ENCODE measurements around the gene C16orf96.
"Not testable (repeated sequence)": the region's sequence is repeated elsewhere in the genome, so short reads cannot be mapped to it uniquely, and the experiment has no call there.

C16orf96 gene

GRCh38 chr16:4566144-4566543 is 10.0 kb downstream of the C16orf96 start:
- DNase-seq (ENCODE audit: low read depth in 2 of 2) = no peak

- no peak for DNase-seq (ENCODE audit: low read depth in 2 of 2)
Observed at GRCh38 chr16:4570086-4570485, 13.9 kb downstream of the C16orf96 start.

- DNase-seq (ENCODE audit: low read depth in 2 of 2) = no peak
Observed at GRCh38 chr16:4570688-4571321, 14.7 kb downstream of the C16orf96 start.

GRCh38 chr16:4572715-4573114 is 16.6 kb downstream of the C16orf96 start:
- DNase-seq (ENCODE audit: low read depth in 2 of 2) = no peak

GRCh38 chr16:4573926-4574325 is 17.8 kb downstream of the C16orf96 start:
- not testable (repeated sequence) for DNase-seq (ENCODE audit: low read depth in 2 of 2)

- DNase-seq (ENCODE audit: low read depth in 2 of 2) = no peak
Observed at GRCh38 chr16:4574919-4575705, 19.0 kb downstream of the C16orf96 start.

- no peak for DNase-seq (ENCODE audit: low read depth in 2 of 2)
Observed at GRCh38 chr16:4576008-4576407, 19.9 kb downstream of the C16orf96 start.

GRCh38 chr16:4578961-4579530 is 22.9 kb downstream of the C16orf96 start:
- DNase-seq (ENCODE audit: low read depth in 2 of 2) = no peak

- DNase-seq (ENCODE audit: low read depth in 2 of 2) = no peak
Observed at GRCh38 chr16:4580250-4580649, 24.1 kb downstream of the C16orf96 start.

- no peak for DNase-seq (ENCODE audit: low read depth in 2 of 2)
Observed at GRCh38 chr16:4583906-4584305, 27.8 kb downstream of the C16orf96 start.

GRCh38 chr16:4586291-4586690 is 30.2 kb downstream of the C16orf96 start:
- no peak for DNase-seq (ENCODE audit: low read depth in 2 of 2)

GRCh38 chr16:4588386-4588785 is 32.2 kb downstream of the C16orf96 start:
- DNase-seq (ENCODE audit: low read depth in 2 of 2) = no peak

GRCh38 chr16:4588961-4589360 is 32.8 kb downstream of the C16orf96 start:
- DNase-seq (ENCODE audit: low read depth in 2 of 2) = no peak

GRCh38 chr16:4591191-4591590 is 35.1 kb downstream of the C16orf96 start:
- DNase-seq (ENCODE audit: low read depth in 2 of 2) = no peak

- DNase-seq (ENCODE audit: low read depth in 2 of 2) = no peak
Observed at GRCh38 chr16:4591706-4592470, 35.7 kb downstream of the C16orf96 start.

- DNase-seq (ENCODE audit: low read depth in 2 of 2) = no peak
Observed at GRCh38 chr16:4593086-4593485, 36.9 kb downstream of the C16orf96 start.

GRCh38 chr16:4594433-4595410 is 38.6 kb downstream of the C16orf96 start:
- no peak for DNase-seq (ENCODE audit: low read depth in 2 of 2)

GRCh38 chr16:4597174-4597573 is 41.0 kb downstream of the C16orf96 start:
- no peak for DNase-seq (ENCODE audit: low read depth in 2 of 2)

- DNase-seq (ENCODE audit: low read depth in 2 of 2) = no peak
Observed at GRCh38 chr16:4599037-4599436, 42.9 kb downstream of the C16orf96 start.

- DNase-seq (ENCODE audit: low read depth in 2 of 2) = no peak
Observed at GRCh38 chr16:4599545-4599944, 43.4 kb downstream of the C16orf96 start.

Measured in activated CD8-positive, alpha-beta memory T cell treated with anti-CD3 and anti-CD28 coated beads for 4 hours (primary cell).